ENCODE data around the gene RPP30. TPM values are rescaled to one million over a fixed set of nuclear protein-coding genes. Genes with fewer than 3 reads are reported as not detected.
"Not testable (repeated sequence)": the region's sequence is repeated elsewhere in the genome, so short reads cannot be mapped to it uniquely, and the experiment has no call there.

Gene RPP30
- total and polyA plus RNA-seq, 2 experiments from 2014 or later = 89.7 to 142 TPM

DNA sequence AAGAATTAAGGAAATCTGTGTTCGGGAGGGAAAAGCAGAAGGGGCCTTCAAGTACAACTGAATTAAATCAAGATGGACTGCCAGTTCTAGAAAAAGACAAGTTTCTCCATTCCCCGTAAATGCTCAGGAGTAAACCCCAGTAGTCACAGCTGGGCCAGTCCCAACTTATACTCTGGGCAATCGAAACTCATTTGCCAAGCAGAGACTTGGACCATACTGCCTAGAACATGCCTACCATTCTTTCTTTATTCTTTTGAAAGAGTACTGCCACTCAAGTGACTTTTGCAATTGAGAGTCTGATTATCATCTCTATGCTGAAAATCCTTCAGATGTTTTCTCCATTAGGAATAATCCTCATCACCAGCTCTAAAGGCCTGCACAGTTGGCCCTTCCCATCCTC, 21.4 kb downstream of the RPP30 start (continued):
- TF ChIP-seq POLR2AphosphoS5 (IDR thresholded peaks at IDR 0.05; ENCODE audit: low read depth) (no peak), STAT1 (IDR thresholded peaks at IDR 0.05; ENCODE audit: unreplicated experiment) (no peak), EZH2phosphoT487 (IDR thresholded peaks at IDR 0.05; ENCODE audit: unreplicated experiment) (no peak), ZNF331 (CRISPR knock-in tag; IDR thresholded peaks at IDR 0.05; ENCODE audit: low read depth) (no peak), ZNF114 (CRISPR knock-in tag; IDR thresholded peaks at IDR 0.05) (no peak)
- TF ChIP-seq, protein P1, sequence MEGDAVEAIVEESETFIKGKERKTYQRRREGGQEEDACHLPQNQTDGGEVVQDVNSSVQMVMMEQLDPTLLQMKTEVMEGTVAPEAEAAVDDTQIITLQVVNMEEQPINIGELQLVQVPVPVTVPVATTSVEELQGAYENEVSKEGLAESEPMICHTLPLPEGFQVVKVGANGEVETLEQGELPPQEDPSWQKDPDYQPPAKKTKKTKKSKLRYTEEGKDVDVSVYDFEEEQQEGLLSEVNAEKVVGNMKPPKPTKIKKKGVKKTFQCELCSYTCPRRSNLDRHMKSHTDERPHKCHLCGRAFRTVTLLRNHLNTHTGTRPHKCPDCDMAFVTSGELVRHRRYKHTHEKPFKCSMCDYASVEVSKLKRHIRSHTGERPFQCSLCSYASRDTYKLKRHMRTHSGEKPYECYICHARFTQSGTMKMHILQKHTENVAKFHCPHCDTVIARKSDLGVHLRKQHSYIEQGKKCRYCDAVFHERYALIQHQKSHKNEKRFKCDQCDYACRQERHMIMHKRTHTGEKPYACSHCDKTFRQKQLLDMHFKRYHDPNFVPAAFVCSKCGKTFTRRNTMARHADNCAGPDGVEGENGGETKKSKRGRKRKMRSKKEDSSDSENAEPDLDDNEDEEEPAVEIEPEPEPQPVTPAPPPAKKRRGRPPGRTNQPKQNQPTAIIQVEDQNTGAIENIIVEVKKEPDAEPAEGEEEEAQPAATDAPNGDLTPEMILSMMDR (conservative IDR thresholded peaks at IDR 0.05; ENCODE audit: low read depth in 2 of 2) = no peak
- TF ChIP-seq, protein P2, sequence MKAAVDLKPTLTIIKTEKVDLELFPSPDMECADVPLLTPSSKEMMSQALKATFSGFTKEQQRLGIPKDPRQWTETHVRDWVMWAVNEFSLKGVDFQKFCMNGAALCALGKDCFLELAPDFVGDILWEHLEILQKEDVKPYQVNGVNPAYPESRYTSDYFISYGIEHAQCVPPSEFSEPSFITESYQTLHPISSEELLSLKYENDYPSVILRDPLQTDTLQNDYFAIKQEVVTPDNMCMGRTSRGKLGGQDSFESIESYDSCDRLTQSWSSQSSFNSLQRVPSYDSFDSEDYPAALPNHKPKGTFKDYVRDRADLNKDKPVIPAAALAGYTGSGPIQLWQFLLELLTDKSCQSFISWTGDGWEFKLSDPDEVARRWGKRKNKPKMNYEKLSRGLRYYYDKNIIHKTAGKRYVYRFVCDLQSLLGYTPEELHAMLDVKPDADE (IDR thresholded peaks at IDR 0.05) = no peak

DNA sequence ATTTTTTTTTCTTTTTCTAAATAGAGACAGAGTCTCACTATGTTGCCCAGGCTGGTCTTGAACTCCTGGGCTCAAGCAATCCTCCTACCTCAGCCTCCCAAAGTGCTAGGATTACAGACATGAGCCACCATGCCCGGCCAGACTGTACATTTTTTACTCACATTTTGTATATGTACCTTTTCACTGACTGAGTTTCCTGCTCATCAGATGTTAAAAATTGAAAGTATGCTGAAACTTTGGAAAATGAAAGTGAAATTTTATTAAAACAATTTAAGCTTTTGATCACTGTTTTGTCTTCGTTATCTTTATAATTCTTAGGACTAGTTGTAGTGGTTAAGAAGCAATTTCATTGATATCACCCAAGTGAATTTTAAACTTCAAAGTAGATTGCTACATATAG, 25.1 kb downstream of the RPP30 start:
- H2AFZ ChIP-seq; H3K79me2 ChIP-seq (replicated peaks; ENCODE audit: insufficient read depth); H4K20me1 ChIP-seq (replicated peaks; ENCODE audit: insufficient read depth); H3K27me3 ChIP-seq (ENCODE audit: insufficient read depth); H3K4me3 ChIP-seq; H3K9me3 Mint-ChIP-seq; H3K4me3 Mint-ChIP-seq; H3K27me3 Mint-ChIP-seq (ENCODE audit: insufficient read depth, low read depth, poor library complexity); H3K27ac ChIP-seq (ENCODE audit: low read depth); H3K4me2 ChIP-seq; H3F3A ChIP-seq (replicated peaks; ENCODE audit: low read depth); H3K4me1 Mint-ChIP-seq; H3K9me2 ChIP-seq (ENCODE audit: insufficient read depth); H3K27ac Mint-ChIP-seq; ATAC-seq; H3K4me1 ChIP-seq (ENCODE audit: insufficient read depth); DNase-seq (ENCODE audit: low spot score): not testable (repeated sequence)
- peaks cover 38% of the 10 kb centered on the region; the same call in 2 of the 3 replicates for H3K36me3 Mint-ChIP-seq (ENCODE audit: low read depth)
- peaks cover 14% of the 10 kb centered on the region for H3K36me3 ChIP-seq (ENCODE audit: insufficient read depth)

DNA sequence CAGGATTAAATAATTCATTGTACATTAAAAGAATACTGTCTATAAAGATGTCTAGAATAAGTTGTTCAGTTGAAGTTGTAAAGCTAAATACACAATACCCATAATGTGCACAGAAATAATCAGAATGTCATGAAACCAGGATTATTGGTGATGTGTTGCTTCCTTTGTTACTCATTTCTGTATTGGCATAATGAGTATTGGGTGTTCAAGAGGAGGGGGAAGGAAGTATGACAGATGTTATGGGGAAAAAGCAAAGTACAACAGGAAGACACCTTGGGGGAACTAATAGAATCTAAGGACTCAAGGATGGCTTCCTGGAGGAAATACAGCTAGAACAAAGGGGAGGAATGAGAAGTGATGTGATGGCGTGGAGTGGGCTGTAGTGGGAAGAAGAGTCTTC, 34.2 kb downstream of the RPP30 start:
- H3K27me3 ChIP-seq (ENCODE audit: insufficient read depth) = peaks cover 12% of the 10 kb centered on the region; the same call in 1 of the 2 replicates
- no peaks in the 10 kb centered on the region for H4K20me1 ChIP-seq (replicated peaks; ENCODE audit: insufficient read depth)
- H3K36me3 ChIP-seq (ENCODE audit: insufficient read depth) = no peaks in the 10 kb centered on the region
- Mint-ChIP-seq H3K4me1 (no peaks in the 10 kb centered on the region), H3K36me3 (ENCODE audit: low read depth) (peaks cover 30% of the 10 kb centered on the region; the same call in 2 of the 3 replicates), H3K27me3 (ENCODE audit: insufficient read depth, low read depth, poor library complexity) (peaks cover 8% of the 10 kb centered on the region), H3K9me3 (peaks cover 17% of the 10 kb centered on the region; the same call in 2 of the 3 replicates), H3K27ac (no peak overlapping the region), H3K4me3 (no peak overlapping the region)
- no peak overlapping the region for H3K4me2 ChIP-seq
- H3K27ac ChIP-seq (ENCODE audit: low read depth) = no peak overlapping the region
- H3F3A ChIP-seq (replicated peaks; ENCODE audit: low read depth) = no peaks in the 10 kb centered on the region
- no peak overlapping the region for H2AFZ ChIP-seq
- no peaks in the 10 kb centered on the region for H3K9me2 ChIP-seq (ENCODE audit: insufficient read depth)
- H3K4me3 ChIP-seq = no peak overlapping the region
- no peaks in the 10 kb centered on the region for H3K79me2 ChIP-seq (replicated peaks; ENCODE audit: insufficient read depth)
- no peak for DNase-seq (ENCODE audit: low spot score)
- no peak for ATAC-seq
- H3K4me1 ChIP-seq (ENCODE audit: insufficient read depth) = no peaks in the 10 kb centered on the region
- TF ChIP-seq EZH2 (IDR thresholded peaks at IDR 0.05; ENCODE audit: low read depth, unreplicated experiment) (no peak), ZNF114 (CRISPR knock-in tag; IDR thresholded peaks at IDR 0.05) (no peak), NANOG (IDR thresholded peaks at IDR 0.05; ENCODE audit: borderline replicate concordance) (no peak)
- TF ChIP-seq, protein P3, sequence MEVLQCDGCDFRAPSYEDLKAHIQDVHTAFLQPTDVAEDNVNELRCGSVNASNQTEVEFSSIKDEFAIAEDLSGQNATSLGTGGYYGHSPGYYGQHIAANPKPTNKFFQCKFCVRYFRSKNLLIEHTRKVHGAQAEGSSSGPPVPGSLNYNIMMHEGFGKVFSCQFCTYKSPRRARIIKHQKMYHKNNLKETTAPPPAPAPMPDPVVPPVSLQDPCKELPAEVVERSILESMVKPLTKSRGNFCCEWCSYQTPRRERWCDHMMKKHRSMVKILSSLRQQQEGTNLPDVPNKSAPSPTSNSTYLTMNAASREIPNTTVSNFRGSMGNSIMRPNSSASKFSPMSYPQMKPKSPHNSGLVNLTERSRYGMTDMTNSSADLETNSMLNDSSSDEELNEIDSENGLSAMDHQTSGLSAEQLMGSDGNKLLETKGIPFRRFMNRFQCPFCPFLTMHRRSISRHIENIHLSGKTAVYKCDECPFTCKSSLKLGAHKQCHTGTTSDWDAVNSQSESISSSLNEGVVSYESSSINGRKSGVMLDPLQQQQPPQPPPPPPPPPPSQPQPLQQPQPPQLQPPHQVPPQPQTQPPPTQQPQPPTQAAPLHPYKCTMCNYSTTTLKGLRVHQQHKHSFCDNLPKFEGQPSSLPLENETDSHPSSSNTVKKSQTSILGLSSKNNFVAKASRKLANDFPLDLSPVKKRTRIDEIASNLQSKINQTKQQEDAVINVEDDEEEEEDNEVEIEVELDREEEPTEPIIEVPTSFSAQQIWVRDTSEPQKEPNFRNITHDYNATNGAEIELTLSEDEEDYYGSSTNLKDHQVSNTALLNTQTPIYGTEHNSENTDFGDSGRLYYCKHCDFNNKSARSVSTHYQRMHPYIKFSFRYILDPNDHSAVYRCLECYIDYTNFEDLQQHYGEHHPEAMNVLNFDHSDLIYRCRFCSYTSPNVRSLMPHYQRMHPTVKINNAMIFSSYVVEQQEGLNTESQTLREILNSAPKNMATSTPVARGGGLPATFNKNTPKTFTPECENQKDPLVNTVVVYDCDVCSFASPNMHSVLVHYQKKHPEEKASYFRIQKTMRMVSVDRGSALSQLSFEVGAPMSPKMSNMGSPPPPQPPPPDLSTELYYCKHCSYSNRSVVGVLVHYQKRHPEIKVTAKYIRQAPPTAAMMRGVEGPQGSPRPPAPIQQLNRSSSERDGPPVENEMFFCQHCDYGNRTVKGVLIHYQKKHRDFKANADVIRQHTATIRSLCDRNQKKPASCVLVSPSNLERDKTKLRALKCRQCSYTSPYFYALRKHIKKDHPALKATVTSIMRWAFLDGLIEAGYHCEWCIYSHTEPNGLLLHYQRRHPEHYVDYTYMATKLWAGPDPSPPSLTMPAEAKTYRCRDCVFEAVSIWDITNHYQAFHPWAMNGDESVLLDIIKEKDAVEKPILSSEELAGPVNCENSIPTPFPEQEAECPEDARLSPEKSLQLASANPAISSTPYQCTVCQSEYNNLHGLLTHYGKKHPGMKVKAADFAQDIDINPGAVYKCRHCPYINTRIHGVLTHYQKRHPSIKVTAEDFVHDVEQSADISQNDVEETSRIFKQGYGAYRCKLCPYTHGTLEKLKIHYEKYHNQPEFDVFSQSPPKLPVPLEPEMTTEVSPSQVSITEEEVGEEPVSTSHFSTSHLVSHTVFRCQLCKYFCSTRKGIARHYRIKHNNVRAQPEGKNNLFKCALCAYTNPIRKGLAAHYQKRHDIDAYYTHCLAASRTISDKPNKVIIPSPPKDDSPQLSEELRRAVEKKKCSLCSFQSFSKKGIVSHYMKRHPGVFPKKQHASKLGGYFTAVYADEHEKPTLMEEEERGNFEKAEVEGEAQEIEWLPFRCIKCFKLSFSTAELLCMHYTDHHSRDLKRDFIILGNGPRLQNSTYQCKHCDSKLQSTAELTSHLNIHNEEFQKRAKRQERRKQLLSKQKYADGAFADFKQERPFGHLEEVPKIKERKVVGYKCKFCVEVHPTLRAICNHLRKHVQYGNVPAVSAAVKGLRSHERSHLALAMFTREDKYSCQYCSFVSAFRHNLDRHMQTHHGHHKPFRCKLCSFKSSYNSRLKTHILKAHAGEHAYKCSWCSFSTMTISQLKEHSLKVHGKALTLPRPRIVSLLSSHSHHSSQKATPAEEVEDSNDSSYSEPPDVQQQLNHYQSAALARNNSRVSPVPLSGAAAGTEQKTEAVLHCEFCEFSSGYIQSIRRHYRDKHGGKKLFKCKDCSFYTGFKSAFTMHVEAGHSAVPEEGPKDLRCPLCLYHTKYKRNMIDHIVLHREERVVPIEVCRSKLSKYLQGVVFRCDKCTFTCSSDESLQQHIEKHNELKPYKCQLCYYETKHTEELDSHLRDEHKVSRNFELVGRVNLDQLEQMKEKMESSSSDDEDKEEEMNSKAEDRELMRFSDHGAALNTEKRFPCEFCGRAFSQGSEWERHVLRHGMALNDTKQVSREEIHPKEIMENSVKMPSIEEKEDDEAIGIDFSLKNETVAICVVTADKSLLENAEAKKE (CRISPR knock-in tag; IDR thresholded peaks at IDR 0.05) = no peak

Measured in GM23338 (cell line).